ENCODE results near the gene DDX18.
A peak's percentile ranks its signal among the peaks of the same experiment; 100 is the strongest.

DDX18 gene

GRCh38 chr2:117814417-117815264 is at the start of gene DDX18:
Gene DDX18, plus strand, starts transcription at chr2:117814691. Its CDS starts 87 bp downstream, at chr2:117814778.
- H3K4me3 ChIP-seq, result peak within 1 kb of the TSS; percentile 94
- TF ChIP-seq CTCF (IDR thresholded peaks at IDR 0.05), result peak; percentile 98
- DNase-seq (ENCODE audit: low spot score), result peak; percentile 98
- H3K27ac ChIP-seq, result peak within 1 kb of the TSS; percentile 75 to 93

DNA sequence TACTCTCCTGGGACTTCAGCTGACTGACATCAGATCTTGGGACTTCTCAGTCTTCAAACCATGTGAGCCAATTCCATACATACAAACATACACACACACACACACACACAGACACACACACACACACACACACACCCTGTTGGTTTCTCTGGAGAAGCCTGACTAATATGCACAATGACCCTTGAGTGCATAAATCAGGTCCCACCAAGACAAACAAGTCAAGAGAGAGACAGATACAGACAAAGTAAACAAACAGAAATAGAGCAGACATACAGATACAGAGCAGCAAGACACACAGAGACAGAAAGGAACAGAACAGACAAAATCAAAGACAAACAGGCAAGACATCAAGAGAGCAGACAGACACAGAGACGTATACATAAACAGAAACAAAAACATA is 43.8 kb upstream of the DDX18 start:
- no peak overlapping the region for H3K4me3 ChIP-seq
- TF ChIP-seq CTCF (IDR thresholded peaks at IDR 0.05), result no peak
- DNase-seq (ENCODE audit: low spot score), result no peak
- no peak overlapping the region for H3K27ac ChIP-seq

GRCh38 chr2:117771969-117772630 is 42.4 kb upstream of the DDX18 start:
- TF ChIP-seq CTCF (IDR thresholded peaks at IDR 0.05), result no peak
- no peak for DNase-seq (ENCODE audit: low spot score)
- no peak overlapping the region for H3K4me3 ChIP-seq
- no peak overlapping the region for H3K27ac ChIP-seq

DNA sequence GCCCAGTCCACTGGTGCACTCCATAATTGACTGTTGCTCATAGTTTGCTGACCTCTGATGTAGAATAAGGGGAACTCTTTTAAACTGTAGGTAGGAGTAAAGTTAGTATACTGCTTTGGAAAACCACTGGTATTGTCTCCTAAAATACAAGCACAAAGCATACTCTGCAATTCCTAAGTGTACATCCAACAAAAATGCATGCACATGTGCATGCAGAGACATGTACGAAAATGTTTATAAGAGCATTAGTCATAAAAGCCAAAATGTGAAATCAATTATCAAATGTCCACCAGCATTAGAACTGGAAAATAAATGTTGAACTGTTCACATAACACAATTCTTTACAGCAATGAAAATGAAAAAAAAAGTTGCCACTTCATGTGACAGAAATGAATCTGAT is 39.8 kb upstream of the DDX18 start:
- H3K4me3 ChIP-seq, result no peak overlapping the region
- H3K27ac ChIP-seq, result no peak overlapping the region
- no peak for DNase-seq (ENCODE audit: low spot score)
- no peak for TF ChIP-seq CTCF (IDR thresholded peaks at IDR 0.05)

GRCh38 chr2:117775703-117776219 is 38.7 kb upstream of the DDX18 start:
- no peak for TF ChIP-seq CTCF (IDR thresholded peaks at IDR 0.05)
- H3K27ac ChIP-seq, result no peak overlapping the region

GRCh38 chr2:117776888-117777287 is 37.6 kb upstream of the DDX18 start:
- no peak overlapping the region for H3K4me3 ChIP-seq
- no peak for DNase-seq (ENCODE audit: low spot score)
- no peak for TF ChIP-seq CTCF (IDR thresholded peaks at IDR 0.05)
- no peak overlapping the region for H3K27ac ChIP-seq

More at GRCh38 chr2:117775703-117776219, 38.7 kb upstream of the DDX18 start:
- no peak for DNase-seq (ENCODE audit: low spot score)
- H3K4me3 ChIP-seq, result no peak overlapping the region

Data from coronary artery (tissue), 2 donors.